DMS79 (cell line): Measurements from ENCODE around the gene TNNC1.

ENCODE experiments used
- DNase-seq: peaks from one replicate; lab custom pipeline; 2025; lab: John Stamatoyannopoulos, UW

TNNC1 gene

DNA sequence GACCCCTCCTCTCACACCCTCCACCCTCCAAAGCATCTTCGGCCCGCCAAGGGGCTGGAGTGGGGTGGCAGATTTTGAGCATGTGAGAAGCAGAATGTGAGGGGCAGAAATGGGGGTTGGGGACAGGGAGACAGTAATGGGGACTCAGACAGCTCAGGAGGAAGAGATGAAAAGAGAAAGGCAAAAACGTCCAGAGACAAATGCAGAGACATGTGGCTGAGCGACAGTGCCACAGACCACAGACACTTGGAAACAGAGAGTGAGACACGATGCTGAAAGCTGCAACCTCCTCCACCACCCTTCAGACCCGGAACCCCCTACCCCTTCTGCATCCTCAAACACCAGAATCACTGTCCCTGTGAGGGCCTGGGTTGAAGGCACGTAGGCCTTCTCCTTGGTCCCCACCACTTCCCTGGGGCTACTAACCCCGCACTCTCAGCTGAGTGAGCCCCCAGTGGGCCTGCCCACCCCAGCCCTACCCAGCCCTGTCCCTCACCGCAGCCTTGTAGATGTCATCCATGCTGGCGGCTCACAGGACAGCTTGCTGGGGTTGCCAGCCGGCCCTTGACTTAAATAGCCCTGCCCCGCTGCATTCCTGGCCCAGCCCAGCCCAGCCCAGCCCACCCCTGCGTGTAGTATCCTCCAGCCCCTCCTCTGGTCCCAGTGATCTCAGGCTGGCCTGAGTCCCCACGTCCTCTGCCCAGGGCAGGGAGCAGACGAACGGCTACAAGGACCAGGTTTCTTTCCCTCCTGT lies at the start of gene TNNC1:
Gene TNNC1, minus strand, starts transcription at position 546 of the 754 bp plus-strand sequence. Its CDS starts 26 bp downstream, at position 520.
- DNase-seq = no peak

DNA sequence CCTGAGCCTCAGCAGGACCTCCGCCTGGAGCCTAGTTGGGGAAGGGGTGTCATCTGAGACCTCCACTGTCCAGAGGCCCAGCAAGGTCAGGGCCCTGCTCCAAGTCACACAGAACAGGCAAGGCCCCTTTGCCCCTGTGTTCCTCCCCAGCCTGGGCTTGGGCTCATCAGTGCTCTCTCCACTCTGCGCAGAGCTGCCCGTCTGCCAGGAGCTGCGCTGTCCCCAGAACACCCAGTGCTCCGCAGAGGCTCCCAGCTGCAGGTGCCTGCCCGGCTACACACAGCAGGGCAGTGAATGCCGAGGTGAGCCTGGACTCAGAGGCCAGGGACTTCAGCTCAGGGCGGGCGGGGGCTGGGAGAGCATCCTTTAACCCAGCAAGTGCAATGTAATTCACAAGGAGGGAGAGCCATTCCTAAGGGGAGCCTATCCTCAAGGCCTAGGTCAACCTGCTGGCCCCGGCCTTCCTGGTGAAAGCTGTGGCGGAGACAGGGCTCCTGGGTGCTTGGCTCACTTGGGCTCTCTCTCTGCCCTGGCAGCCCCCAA lies 49.0 kb upstream of the TNNC1 start:
- DNase-seq = no peak

DNA sequence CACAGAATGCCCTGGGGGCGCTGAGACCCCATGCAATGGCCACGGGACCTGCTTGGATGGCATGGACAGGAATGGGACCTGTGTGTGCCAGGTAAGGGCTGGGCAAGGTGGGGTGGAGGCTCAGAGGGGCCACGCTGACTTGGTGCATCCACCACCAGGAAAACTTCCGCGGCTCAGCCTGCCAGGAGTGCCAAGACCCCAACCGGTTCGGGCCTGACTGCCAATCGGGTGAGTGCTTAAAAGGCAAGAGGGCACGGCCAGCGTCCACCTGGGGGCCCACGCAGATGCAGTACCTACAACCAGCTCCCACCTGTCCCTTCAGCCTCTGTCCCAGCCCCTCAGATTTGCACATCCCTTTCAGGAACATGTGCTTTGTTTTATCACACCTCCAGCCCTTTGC lies 48.2 kb upstream of the TNNC1 start:
- DNase-seq = no peak

DNA sequence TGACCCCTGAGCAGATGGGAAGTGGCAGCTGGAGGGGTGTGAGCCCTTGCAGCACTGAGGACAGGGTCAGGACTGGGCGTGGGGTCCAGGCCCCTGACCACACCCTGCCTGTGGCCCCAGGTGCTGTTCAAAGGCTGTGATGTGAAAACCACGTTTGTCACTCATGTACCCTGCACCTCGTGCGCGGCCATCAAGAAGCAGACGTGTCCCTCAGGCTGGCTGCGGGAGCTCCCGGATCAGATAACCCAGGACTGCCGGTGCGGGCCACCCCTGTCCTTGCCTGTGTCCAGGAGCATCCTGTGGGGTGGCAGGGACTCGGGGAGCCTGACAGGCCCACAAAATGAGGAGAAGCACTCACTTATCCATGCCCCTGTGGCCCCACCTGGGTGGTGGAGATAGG lies 47.2 kb upstream of the TNNC1 start:
- no peak for DNase-seq

DNA sequence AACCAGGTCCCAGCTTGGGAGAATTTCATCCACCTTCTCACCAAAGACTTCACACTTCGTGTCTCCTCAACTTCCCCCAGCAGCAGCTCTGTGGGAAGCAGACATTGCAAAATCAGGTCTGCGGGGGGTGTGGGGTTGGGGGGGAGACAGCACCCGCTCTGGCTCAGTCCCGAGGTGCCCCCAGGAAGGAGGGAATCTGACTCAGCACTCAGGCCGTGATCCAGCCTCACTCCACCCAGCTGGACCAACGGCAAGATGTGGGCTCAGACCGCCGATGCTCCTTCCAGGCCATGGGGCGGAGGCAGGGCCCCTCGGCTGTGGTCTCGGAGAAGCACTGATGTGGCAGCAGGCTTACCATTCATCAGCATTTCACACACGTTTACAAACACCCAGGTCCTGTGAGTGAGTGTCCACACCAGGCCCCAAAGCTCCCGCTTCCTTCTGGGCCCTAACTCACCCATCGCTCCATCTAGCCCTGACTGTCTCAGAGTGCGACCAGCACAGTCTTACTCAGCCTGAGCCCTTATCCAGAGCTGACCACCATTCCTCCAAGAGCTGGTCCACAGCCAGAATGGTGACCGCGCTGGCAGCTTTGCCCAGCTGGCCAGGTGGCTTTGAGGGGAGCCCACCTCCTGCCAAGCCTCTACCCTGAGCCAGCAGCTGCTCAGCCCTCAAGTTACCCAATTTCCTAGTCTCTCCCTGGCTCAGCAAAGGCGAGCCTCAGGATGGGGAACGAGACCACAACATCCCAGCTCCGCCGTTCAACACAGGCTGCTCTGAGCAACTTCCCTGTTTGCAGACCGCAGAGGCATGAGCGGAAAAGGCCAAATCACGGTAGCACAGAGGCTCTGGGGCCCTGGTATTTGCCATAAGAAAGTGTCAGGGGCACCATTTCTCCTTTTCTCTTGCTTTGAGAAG lies 44.6 kb upstream of the TNNC1 start:
- DNase-seq = no peak

DNA sequence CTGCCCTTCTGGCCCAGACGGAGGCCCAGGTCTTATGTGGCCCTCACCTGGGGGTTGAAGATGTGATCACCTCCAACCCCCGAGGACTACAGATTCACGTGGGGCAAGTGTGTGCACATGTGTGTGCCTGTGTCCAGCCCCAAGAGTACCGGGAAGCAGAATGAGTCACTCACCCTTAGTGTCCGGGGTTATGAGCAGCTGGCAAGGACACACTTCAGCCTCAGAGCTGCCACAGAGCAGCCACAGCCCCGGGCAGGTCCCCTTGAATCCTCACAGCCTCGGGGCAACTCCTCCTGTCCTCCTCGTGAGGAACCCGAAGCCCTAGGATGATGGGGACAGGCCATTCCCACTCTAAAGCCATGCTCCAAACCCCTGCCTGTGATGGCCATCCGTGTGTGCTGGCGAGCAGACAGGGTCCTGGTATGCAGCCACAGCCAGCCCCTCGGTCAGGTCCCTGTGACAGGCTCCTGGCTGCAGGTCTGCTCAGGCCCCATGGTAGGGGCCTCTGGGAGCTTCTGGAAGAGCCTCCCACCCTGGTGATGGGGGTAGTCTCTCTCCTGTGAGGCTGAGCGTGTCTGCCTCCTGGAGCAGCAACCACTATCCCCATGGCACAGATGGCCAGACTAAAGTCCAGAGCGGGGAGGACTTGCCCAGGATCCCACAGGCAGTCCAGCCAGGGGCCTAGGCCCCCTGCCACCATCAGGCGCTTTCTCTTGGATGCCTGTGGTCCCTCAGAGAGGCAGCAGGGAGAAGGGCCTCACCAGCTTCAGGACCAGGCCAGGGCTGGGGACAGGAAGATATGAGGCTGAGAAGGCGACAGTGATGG lies 42.1 kb upstream of the TNNC1 start:
- no peak for DNase-seq

DNA sequence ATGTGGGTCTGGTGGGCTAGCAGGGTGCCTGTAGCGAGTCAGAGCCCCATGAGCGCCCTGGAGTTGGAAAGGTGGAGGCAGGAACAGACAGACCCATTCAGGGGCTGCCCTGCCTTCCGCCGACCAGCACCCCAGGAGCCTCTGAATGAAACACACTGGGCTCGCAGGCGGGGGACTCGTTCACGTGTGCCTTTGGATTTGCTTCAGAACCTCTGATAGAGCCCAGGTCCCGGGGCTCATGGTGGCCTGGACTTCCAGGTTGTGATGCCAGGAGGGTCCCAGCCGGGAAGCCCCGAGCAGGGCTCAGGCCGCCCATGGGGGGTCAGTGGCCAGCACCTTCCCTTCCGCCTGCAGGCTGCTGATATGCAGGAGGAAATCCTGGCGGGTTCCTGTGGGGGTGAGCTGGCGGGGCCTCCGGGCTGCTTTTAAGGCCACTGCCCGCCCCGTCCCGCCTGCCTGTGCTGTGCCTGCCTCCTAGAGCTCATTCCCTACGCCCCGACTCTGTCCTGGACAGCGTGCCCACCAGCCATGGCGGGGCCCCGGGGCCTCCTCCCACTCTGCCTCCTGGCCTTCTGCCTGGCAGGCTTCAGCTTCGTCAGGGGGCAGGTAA lies 41.1 kb upstream of the TNNC1 start, which contains the start of gene STAB1:
Gene STAB1, plus strand, starts transcription at position 453 of the 610 bp plus-strand sequence. Its CDS starts 76 bp downstream, at position 529.
- DNase-seq = no peak

DNA sequence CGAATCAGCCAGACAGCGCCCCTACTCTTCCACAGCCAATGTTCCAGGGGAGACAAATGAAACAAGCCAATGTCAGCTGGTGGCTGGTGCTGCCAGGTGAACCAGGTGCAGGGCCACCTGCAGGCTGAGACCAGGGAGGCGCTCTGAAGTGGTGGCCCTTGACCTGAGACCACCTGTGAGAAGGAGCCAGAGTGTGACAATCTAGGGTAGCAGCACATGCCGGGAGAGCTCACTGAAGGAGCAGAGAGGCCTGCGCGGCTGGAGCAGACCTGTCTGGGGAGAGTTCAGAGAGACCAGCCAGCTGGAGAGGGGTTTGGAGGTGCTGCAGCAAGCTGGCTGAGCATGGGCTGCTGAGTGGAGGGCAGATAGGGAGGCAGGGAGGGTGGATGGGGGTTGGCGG lies 40.6 kb upstream of the TNNC1 start:
- DNase-seq = peak; percentile 61

DNA sequence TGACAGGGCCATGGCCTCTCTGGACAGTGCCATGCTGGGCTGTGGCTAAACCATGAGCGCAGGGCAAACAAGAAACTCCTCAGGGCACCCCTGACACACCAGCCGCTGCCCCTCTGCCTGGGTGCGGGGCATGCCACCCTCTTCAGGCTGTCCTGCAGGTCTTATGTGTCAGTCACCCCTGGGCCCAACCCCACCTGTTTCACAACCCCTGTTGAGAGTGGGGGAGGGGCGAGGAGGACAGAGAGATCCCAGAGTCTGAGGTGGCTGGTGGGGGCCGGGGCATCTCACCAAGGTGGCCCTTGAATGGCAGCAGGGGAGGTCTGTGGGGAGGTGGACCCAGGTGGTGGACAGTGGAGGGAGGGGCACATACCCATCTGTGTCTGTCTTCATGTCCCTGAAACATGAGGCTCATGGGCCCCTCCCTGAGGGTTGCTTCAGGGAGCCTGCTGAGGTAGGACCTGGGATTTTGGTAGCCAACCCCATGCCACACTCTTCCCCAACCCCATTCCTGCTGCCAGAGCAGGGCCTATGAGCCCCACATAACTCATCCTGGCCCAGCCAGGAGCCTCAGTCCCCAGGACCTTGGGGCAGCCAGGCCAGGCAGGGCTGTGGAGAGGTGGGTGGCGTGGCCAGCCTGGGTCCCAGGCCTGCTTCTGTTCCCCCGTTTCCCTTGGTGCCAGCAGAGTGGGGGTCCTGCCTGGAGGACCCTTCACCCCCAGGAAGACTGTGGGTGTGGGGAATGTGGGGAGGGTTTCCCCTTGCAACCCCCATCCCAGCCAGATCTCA lies 39.6 kb upstream of the TNNC1 start:
- DNase-seq = no peak

DNA sequence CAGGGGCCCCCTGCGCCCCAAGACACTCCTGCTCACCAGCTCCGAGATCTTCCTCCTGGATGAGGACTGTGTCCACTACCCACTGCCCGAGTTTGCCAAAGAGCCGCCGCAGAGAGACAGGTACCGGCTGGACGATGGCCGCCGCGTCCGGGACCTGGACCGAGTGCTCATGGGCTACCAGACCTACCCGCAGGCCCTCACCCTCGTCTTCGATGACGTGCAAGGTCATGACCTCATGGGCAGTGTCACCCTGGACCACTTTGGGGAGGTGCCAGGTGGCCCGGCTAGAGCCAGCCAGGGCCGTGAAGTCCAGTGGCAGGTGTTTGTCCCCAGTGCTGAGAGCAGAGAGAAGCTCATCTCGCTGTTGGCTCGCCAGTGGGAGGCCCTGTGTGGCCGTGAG lies 38.2 kb upstream of the TNNC1 start:
- no peak for DNase-seq

DNA sequence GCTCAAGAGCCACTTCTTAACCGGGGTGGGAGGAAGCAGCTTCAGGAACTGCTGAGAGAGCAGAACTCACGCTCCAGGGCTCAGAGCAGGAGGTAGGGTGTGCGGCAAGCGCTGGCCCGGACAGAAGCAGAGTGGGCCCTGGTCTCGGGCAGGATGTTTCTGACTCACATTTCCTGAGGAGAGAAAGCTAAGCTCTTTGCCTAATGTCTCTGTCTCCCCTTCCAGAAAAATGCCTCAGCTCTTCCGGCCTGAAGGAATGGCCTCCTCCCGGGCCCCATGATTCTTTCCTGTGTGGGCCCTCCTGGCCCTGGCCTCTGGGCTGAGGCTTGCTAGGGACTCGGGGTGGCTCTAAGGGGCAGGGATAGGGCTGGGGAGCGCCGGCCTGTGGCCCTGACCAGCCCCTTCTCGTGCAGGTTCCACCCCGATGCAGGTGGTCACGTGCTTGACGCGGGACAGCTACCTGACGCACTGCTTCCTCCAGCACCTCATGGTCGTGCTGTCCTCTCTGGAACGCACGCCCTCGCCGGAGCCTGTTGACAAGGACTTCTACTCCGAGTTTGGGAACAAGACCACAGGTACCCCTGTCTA lies 37.2 kb upstream of the TNNC1 start:
- no peak for DNase-seq

DNA sequence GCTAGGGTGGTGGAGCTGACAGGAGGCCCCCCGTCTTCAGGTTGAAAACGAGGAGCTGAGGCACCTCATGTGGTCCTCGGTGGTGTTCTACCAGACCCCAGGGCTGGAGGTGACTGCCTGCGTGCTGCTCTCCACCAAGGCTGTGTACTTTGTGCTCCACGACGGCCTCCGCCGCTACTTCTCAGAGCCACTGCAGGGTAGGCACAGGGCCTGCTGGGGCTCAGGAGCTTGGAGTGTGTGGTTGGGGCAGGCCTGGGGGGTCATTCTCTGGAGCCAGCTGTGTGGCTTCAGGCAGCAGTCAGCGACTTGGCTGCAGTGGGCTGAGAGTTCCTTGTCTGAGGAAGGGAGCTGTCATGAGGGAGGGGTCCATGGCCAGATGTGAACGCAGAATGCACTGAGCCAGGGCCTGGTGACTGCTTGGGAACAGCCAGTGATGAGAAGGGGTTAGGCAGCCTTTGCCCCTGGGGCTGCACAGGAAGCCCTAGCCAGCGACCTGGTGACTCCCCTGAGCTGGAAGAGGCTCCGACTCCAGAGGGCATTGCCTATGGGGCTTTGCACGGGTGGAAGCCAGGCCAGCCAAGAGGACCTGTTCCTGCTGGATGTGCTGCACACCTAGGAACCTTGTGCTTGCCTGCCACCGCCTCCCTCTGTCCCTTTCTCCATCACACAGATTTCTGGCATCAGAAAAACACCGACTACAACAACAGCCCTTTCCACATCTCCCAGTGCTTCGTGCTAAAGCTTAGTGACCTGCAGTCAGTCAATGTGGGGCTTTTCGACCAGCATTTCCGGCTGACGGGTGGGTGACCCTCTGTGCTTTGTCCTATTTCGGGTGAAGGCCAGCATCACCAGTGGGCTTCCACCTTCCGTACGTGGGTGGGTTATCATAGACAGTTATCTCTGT lies 36.4 kb upstream of the TNNC1 start:
- no peak for DNase-seq

DNA sequence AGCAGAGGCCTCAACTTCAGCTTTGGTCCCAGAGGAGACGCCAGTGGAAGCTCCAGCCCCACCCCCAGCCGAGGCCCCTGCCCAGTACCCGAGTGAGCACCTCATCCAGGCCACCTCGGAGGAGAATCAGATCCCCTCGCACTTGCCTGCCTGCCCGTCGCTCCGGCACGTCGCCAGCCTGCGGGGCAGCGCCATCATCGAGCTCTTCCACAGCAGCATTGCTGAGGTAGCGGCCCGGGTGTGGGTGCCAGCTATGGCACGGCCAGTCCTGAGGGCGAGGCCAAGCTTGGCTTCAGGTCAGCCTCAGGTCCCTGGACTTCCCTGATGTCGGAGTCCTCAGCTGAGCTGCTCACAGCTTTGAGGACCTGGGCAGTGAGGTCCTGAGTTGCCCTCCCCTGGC lies 35.6 kb upstream of the TNNC1 start:
- DNase-seq = no peak

DNA sequence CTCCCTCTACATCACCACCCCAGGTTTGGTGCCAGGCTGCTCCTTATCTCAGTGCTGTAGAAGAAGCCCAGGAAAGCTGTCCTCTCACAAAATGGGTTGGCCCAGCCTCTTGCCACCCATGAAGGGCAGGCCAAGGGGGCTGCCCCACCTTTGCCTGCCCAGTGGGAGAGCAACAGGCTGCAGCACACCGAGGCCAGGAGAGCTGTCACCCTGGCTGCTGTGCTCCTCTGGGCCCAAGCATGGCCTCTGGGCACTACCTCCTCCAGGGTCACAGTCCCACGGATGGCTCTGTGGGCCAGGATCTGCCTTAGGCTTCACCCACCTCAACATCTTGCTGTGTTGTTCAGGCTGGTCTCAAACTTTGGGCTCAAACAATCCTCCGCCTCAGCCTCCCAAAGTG lies 34.9 kb upstream of the TNNC1 start:
- DNase-seq = no peak

DNA sequence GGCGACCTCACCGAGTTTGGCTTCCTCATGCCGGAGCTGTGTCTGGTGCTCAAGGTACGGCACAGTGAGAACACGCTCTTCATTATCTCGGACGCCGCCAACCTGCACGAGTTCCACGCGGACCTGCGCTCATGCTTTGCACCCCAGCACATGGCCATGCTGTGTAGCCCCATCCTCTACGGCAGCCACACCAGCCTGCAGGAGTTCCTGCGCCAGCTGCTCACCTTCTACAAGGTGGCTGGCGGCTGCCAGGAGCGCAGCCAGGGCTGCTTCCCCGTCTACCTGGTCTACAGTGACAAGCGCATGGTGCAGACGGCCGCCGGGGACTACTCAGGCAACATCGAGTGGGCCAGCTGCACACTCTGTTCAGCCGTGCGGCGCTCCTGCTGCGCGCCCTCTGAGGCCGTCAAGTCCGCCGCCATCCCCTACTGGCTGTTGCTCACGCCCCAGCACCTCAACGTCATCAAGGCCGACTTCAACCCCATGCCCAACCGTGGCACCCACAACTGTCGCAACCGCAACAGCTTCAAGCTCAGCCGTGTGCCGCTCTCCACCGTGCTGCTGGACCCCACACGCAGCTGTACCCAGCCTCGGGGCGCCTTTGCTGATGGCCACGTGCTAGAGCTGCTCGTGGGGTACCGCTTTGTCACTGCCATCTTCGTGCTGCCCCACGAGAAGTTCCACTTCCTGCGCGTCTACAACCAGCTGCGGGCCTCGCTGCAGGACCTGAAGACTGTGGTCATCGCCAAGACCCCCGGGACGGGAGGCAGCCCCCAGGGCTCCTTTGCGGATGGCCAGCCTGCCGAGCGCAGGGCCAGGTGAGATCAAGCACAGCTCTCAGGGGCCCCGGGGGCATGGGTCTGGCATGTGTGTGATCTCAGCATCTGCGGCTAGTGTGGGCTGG lies 34.2 kb upstream of the TNNC1 start:
- DNase-seq = no peak

DNA sequence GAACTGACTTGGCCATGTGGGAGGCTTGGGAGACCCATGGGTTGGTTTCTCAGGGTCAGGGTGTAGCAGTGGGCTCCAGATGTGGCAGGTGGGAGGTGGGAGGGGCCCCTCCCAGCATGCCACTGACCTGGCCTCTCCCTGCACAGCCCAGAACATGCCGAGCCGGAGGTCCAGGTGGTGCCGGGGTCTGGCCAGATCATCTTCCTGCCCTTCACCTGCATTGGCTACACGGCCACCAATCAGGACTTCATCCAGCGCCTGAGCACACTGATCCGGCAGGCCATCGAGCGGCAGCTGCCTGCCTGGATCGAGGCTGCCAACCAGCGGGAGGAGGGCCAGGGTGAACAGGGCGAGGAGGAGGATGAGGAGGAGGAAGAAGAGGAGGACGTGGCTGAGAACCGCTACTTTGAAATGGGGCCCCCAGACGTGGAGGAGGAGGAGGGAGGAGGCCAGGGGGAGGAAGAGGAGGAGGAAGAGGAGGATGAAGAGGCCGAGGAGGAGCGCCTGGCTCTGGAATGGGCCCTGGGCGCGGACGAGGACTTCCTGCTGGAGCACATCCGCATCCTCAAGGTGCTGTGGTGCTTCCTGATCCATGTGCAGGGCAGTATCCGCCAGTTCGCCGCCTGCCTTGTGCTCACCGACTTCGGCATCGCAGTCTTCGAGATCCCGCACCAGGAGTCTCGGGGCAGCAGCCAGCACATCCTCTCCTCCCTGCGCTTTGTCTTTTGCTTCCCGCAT lies 33.4 kb upstream of the TNNC1 start:
- DNase-seq = no peak

DNA sequence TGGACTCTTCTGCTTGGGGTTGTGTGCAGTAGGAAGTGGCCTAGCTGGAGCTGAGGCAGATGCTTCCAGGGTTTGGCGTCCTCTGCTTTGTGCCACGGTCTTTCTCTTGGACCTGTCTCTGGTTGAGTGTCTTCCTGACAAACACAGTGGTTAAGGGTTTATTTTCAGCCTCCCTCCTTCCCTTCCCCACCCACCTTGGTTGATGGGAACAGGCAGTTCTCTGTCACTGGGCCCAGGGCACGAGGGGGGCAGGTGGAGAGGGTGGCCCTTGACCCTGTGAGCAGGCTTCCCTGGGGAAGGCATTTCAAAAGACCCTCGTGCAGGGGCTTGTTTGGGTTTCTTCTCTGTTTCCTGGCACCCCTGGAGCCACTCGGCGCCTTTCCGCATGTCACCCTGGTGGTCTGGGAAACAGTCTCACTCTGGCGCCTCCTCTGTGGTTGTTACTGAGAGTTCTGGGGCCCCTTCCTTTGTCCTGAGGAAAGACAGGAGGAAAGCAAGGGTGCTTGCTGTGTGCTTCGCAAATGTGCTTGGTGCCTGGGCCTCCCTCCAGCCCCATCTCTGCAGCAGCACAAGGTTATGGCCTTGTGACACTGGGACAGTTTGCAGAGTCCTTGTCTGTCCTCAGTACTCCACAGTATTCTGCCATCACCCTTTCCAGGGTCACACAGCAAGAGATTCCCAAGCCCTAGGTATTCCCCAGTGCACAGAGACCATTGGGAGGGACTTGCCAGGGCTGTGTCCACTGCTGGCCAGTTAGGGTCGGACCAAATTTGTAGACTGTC lies 31.0 kb upstream of the TNNC1 start:
- DNase-seq = no peak
